LHCN-M2 (cell line): Measurements from ENCODE around the gene KLF3. TPM values are rescaled to one million over a fixed set of nuclear protein-coding genes. Genes with fewer than 3 reads are reported as not detected.
"Not testable (repeated sequence)": the region's sequence is repeated elsewhere in the genome, so short reads cannot be mapped to it uniquely, and the experiment has no call there.

Experiments used
- DNase-seq: peaks from one replicate; pipeline ENCODE4 v3.0.0-alpha.2; 2012; ENCODE audit warnings: low read depth
- polyA plus RNA-seq: library from polyadenylated mRNA; unstranded; fragments of >200 nt; gene quantifications from one replicate; pipeline ENCODE4 v1.2.1, GENCODE V29; 2012; ENCODE audit warnings: missing spikeins
- total RNA-seq: library from RNA; depleted of rRNA; stranded (reverse); fragments of >200 nt; gene quantifications from 2 replicates; pipeline ENCODE4 v1.2.3, GENCODE V29; 2014; rRNA removed

Gene KLF3
- 8.4 and 14.1 TPM in 2 replicates for total RNA-seq
- polyA plus RNA-seq: 4.4 TPM

DNA sequence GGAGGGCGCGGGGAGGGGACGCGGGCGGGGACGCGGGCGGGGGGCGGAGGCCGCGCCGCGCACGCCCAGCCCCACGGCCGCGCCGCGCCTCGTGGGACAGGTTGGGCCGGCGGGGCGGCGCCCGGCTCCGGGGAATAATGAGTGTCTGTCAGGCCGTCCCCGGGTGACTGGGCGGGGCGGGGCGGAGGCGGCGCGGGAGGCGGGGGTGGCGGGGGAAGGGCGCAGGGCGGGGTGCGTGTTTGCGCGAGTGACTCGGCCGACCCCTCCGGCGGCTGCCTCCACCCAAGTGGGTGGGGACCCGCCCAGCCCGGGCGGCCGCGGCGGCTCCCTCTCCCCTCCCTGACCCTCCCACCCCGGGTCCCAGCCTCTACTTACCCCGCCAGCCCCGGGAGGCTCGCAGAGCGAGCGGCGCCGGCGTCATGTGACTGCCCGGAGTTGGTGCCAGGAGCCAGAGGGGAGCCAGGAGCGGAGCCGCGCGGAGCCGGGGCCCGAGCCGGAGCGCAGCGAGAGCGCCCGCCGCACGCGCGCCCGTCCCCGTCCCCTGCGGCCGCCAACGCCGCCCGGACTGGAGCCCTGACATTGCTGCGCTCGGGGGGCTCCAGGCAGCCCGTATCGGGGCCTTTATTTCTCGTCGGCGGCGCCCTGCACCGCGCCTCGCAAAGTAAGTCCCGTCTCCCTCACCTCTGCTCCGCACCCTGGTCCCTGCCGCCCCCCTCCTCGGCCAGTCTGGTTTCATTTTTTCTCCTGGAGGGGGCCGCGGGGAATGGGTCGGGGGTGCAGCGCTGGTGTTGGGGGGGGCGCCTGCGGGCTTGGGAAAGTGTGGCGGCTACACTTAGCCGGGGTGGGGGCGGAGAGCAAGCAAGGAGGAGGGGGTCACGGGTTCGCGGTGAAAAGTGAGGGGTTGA is at the start of gene KLF3:
KLF3 (plus strand) TSS at position 399 of the 905 bp plus-strand sequence. CDS start 16,427 bp downstream, outside the sequence.
- peak; percentile 80 for DNase-seq

DNA sequence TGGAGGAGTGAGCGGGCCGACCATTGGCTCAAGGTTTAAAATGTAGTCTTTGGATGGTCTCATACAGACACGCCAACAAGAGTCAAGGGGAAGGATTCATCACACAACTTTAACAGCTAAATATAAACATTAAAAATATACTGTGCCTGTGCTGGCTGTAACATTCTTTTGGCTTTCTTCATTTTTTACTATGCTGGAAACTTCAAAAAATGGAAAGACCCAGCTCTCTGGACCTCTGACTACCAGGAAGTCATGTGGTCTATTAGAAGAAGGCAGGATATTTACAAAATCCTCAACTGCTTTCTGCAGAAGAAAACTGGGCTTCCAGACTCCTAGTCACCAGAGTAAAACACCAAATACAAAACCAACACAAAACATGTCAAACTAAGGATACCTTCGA is 49.8 kb upstream of the KLF3 start:
- no peak for DNase-seq

DNA sequence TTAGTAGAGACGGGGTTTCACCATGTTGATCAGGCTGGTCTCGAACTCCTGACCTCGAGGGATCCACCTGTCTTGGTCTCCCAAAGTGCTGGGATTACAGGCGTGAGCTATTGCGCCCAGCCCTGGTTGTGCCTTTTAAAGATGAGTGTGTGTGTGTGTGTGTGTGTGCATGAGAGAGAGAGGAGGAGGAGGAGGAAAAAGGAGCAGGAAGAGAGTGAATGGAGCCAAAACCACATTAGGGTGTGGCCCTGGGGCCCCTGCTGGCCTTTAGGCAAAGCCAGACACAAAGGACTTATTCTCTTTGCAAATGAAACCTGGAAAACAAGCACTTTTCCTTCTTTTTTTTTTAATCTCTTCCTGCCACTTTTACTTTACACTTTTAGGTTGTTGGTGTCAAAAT is 48.2 kb upstream of the KLF3 start:
- no peak for DNase-seq

DNA sequence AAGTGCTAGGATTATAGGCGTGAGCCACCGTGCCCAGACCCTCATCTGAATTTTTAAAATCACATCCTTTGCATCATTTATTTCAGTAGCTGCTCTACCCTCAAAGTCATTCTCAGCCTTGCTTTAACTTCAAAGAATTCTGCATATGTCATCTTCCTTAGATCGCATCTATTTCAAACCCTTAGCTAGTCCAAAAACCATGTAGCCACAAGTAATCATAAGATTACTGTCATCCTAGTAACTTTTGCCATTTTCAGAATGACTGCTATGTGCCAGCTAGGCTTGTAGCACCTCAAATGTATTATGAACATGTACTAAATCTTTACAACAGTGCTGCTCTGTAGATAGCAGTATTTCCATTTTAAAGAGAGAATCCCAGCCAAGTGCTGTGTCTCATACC is 45.5 kb upstream of the KLF3 start:
- no peak for DNase-seq

DNA sequence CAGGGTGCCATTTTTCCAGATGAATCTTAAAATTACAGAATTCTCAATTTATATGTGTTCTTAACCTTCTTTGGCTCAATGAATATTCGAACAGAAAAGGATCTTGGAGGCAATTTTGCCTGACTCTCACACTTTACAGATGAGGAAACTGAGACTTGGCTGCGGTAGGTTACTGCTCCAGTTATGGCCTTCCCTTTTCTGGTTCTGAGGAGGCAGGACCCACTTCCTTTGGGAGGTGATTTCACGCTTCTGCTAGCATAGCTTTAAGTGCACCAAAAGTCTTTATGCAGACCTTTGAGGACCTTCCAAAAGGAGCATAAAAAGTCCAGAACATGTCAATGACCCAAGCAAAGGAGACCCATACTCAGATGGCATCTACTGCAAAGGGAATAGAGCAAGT is 44.7 kb upstream of the KLF3 start:
- DNase-seq: no peak

DNA sequence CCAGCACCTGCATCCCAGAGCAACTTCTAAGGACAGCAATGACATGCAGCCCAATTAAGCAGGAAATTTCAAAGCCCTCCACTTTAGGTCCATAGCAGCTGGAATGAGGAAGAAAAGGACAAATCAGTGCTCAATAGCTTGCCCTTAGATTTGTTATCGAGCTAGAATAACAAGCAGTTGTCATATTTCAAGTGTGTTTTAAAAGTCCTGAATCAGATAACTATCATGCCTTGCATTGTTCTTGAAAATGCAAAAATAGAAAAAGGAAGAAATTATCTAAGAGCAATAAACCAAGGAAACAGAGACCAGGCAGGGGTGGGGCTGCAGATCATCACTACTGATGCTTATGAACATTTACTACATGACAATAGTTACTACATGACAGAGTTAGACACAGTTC is 43.9 kb upstream of the KLF3 start:
- no peak for DNase-seq

DNA sequence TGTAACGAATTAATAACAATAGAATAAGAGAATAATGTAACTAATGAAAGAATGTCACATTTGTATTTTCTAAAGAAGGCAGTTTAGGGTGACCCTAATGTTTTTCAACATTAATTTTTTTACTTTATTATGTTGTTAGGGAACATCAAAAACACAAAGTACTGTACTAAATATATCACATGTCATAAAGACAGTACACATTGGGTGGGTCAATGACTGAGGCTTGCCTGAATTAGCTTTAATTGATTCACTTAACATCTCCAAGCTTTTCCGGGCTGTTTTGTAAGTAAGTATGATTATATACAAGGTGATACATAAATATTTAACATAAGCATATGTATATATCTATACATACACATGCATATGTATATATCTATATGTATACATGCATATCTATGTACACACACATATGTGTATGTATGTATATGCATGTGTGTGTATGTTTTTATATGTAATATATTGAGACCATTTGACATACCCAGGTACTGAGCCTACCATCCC is 43.4 kb upstream of the KLF3 start:
- DNase-seq: no peak

GRCh38 chr4:38621028-38621684 is 42.8 kb upstream of the KLF3 start:
- peak; percentile 74 for DNase-seq

DNA sequence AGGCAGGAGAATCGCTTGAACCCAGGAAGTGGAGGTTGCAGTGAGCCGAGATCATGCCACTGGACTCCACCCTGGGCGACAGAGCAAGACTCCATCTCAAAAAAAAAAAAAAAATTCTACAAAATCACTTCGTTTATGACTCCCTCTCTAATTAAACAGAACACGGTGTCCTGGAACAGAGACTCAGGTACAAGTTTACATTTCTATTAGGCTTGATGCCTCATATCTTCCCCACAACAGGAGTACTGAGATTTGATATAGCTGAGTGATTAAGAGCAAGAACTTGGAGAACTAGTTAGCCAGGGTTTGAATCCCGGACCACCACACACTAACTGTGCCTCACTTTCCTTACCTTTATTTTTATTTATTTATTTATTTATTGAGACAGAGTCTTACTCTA is 42.2 kb upstream of the KLF3 start:
- no peak for DNase-seq

GRCh38 chr4:38622340-38622739 is 41.7 kb upstream of the KLF3 start:
- not testable (repeated sequence) for DNase-seq

DNA sequence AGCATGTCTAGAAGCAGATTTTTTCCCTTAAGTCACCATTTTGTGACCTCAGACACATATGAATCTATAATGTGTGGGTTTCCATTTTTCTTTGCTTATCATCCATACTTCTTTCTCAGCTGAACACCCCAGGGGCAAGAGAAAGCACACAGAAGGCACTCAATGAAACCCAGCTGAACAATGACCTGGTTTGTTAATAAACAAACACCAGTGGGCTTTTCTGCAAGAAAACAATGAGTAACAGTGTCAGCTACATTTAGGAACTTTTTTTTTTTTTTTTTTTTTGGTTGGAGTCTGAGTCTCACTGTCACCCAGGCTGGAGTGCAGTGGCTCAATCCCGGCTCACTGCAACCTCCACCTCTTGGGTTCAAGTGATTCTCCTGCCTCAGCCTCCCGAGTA is 40.7 kb upstream of the KLF3 start:
- no peak for DNase-seq

GRCh38 chr4:38624311-38624710 is 39.7 kb upstream of the KLF3 start:
- no peak for DNase-seq

- no peak for DNase-seq
Measured at GRCh38 chr4:38625508-38625907, 38.5 kb upstream of the KLF3 start.

DNA sequence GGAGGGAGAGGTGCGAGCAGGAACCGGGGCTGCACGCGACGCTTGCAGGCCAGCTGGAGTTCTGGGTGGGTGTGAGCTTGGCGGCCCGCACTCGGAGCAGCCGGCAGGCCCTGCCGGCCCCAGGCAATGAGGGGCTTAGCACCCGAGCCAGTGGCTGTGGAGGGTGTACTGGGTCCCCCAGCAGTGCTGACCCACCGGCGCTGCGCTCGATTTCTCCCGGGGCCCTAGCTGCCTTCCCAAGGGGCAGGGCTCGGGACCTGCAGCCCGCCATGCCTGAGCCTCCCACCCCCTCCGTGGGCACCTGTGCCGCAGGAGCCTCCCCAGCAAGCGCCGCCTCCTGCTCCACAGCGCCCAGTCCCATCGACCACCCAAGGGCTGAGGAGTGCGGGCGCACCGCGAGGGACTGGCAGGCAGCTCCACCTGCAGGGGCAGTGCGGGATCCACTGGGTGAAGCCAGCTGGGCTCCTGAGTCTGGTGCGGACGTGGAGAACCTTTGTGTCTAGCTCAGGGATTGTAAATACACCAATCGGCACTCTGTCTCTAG is 37.0 kb upstream of the KLF3 start:
- not testable (repeated sequence) for DNase-seq

DNA sequence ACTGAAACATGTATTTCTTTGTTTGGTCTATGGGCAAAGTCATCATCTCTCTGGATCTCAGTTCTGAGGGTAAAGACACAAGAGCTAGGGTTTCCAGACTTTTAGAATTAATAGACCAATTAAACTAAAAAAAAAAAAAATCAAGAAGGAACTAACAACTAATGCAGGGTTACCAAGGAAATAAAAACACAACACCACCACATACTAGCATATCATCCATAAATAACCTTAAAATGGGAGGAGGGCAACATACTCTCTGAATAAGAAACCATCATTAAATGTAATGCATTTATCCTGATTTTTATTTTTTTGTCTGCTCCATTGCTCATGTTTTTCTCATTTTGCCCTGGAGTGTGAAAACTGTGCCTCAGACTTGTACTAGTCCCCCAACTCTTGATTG is 33.5 kb upstream of the KLF3 start:
- no peak for DNase-seq

- no peak for DNase-seq
Measured at GRCh38 chr4:38634047-38634759, 29.8 kb upstream of the KLF3 start.

DNA sequence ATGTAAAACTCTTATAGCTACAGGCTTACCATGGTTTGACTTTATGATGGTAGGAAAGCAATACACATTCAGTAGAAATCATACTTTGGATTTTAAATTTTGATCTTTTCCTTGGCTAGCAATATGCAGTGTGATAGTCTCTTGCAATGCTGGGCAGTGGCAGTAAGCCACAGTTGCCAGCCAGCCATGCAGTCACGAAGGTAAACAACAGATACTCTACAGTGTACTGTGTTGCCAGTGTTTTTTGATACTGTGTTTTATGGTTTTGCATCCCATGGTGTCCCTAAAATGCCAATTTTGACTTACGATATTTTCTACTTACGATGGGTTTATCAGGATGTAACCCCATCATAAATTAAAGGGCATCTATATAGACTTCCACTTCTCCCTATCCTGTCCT is 24.8 kb upstream of the KLF3 start:
- no peak for DNase-seq

DNA sequence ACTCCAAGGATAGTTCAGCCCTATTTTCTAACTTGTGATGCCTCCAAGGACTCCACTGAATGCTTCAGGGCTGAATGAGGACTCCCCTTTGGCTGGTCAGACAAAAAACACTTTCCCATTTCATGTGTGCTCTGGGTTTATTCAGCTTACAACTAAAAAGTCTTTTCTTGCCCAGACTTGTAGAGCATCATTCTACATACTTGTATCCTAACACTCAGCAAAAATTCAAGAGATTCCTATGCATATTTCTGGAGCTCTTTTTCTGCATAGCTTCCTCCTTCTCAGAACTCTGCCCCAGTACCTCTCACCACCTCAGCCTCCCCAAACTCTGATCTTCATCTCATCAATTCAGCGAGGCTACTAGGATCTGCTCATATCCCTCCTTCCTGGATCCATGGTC is 22.2 kb upstream of the KLF3 start:
- DNase-seq: no peak

- DNase-seq: no peak
Measured at GRCh38 chr4:38644201-38644600, 19.8 kb upstream of the KLF3 start.

DNA sequence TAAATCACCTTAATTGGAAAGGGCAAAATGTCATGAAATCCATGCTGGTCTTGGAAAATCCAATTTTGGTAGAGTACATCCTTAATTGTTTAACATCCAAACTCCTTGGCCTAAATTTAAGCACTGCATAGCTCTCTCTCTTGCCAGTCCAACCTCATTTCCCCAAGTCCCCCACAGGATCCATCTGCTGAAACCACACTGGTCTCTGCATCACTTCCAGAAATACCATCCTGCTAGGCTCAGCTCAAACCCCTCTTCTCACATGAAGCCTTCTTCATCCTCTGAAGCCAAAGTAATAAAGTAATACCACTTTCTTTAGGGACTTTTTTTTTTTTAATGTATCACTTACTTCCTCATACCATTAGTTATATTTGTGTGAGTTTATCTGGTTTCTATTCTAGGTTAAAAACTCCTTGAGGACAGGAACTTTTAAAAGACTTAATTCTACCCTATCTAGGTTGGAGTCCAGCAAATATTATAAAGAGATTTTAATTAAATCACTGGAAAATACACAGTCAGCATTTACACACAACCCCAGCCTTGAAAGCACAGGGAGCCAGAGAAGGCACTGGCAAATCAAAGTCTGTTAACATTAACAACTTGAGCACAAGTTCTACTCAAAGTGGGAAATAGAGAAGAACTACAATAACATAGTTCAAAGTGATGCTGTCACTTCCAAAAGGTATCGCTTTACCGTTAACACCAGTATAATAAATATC is 16.7 kb upstream of the KLF3 start:
- no peak for DNase-seq

DNA sequence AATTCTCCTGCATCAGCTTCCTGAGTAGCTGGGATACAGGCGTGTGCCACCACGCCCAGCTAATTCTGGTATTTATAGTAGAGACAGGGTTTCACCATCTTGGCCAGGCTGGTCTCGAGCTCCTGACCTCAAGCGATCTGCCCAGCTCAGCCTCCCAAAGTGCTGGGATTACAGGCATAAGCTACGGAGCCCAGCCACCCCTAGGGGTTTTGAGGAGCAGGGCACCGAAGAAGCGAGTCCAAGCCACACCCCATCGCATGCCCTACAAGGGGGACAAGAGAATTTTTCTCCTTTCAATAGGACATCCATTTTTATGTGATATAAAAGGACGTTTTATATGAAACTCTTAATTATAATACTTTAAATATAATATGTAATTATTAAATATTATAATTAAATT is 13.9 kb upstream of the KLF3 start:
- no peak for DNase-seq
